GM19025 (cell line): Measurements from ENCODE around the gene RTEL1.
"Not testable (repeated sequence)": the region's sequence is repeated elsewhere in the genome, so short reads cannot be mapped to it uniquely, and the experiment has no call there.

Experiments used
- ATAC-seq: cut with Tn5 transposase; IDR thresholded peaks from one replicate; pipeline ENCODE4 v1.9.1; 2021; ENCODE audit warnings: mild to moderate bottlenecking, low read depth, moderate library complexity; ENCODE audit not compliant: unreplicated experiment

The RTEL1 gene, protein sequence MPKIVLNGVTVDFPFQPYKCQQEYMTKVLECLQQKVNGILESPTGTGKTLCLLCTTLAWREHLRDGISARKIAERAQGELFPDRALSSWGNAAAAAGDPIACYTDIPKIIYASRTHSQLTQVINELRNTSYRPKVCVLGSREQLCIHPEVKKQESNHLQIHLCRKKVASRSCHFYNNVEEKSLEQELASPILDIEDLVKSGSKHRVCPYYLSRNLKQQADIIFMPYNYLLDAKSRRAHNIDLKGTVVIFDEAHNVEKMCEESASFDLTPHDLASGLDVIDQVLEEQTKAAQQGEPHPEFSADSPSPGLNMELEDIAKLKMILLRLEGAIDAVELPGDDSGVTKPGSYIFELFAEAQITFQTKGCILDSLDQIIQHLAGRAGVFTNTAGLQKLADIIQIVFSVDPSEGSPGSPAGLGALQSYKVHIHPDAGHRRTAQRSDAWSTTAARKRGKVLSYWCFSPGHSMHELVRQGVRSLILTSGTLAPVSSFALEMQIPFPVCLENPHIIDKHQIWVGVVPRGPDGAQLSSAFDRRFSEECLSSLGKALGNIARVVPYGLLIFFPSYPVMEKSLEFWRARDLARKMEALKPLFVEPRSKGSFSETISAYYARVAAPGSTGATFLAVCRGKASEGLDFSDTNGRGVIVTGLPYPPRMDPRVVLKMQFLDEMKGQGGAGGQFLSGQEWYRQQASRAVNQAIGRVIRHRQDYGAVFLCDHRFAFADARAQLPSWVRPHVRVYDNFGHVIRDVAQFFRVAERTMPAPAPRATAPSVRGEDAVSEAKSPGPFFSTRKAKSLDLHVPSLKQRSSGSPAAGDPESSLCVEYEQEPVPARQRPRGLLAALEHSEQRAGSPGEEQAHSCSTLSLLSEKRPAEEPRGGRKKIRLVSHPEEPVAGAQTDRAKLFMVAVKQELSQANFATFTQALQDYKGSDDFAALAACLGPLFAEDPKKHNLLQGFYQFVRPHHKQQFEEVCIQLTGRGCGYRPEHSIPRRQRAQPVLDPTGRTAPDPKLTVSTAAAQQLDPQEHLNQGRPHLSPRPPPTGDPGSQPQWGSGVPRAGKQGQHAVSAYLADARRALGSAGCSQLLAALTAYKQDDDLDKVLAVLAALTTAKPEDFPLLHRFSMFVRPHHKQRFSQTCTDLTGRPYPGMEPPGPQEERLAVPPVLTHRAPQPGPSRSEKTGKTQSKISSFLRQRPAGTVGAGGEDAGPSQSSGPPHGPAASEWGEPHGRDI (N-terminal part only)

DNA sequence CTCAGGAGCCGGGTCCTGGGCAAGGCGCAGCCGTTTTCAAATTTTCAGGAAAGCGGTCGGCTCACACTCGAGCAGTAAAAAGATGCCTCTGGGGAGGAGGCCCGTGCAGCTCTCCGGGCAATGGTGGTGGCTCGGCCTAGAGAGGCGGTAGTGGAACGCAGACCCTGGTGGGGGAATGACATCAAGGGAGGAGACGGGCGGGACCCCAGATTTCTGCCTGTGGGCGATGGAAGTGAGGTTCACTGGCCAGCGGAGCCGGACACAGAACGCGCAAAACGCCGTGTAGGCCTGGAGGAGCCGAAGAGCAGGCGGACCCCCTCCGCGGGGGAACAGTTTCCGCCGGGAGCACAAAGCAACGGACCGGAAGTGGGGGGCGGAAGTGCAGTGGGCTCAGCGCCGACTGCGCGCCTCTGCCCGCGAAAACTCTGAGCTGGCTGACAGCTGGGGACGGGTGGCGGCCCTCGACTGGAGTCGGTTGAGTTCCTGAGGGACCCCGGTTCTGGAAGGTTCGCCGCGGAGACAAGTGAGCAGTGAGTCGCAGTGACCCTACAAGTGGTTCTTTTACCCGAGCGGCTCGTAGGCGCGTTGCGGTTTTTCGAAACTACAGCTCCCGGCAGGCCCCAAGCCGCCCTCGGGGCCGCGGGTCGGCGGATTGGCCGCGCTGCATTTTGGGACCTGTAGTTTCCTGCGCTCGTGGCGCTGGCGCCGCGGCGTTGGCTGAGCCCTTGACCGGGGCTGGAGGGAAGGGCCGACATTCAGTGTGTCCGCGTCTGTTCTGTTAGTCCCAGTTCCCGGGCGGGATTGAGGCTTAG lies at the start of gene RTEL1:
RTEL1 (plus strand) TSS at position 376 of the 812 bp plus-strand sequence. CDS start 1,091 bp downstream, outside the sequence.
- peak; percentile 78 for ATAC-seq

DNA sequence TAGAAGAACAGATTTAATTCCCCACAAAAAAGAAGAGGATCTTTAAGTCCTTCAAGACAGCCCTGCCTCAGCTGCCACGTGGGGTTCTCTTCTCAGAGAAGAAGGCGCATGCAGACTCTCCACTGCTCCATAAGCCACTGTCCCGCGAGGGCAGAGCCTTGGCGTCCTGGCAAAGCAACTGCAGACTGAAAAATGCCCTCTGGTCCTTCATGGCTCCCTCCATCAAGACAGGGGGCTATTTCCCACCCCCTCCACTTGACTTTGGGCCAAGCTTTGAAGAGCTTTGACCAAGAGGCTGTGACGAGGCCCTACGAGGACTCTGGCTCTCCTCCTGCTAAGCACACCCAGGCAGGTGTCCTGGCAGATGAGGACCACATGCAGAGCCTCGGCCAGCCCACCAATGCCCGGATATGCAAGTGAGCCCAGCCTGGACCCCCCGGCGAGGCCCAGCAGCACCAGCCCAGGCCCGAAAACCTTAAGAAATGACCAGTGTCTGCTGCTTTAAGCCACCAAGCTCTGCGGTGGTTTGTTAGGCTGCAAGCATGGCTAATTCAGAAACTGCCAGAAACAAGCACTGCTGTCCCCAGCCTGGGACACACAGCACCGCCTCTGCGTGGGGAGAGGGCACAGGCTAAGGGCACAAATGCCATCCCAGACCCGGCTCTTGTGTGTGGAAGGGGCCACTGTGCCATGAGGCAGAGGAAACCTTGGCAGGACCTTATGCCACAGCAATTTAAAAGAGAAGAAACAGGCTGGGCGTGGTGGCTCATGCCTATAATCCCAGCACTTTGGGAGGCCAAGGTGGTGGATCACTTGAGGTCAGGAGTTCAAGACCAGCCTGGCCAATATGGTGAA lies 47.3 kb upstream of the RTEL1 start:
- no peak for ATAC-seq

DNA sequence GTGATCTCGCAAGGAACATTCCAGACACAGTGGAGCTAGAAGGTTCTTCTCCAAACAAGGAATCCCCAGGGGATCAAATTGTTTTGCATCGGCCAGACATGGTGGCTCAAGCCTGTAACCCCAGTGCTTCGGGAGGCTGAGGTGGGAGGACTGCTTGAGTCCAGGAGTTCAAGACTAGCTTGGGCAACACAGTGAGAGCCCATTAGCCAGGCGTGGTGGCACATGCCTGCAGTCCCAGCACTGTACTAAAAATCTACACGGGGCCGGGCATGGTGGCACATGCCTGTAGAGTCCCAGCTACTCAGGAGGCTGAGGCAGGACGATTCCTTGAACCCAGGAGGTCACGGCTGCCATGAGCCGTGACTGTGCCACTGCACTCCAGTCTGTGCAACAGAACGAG lies 46.5 kb upstream of the RTEL1 start:
- ATAC-seq: no peak

DNA sequence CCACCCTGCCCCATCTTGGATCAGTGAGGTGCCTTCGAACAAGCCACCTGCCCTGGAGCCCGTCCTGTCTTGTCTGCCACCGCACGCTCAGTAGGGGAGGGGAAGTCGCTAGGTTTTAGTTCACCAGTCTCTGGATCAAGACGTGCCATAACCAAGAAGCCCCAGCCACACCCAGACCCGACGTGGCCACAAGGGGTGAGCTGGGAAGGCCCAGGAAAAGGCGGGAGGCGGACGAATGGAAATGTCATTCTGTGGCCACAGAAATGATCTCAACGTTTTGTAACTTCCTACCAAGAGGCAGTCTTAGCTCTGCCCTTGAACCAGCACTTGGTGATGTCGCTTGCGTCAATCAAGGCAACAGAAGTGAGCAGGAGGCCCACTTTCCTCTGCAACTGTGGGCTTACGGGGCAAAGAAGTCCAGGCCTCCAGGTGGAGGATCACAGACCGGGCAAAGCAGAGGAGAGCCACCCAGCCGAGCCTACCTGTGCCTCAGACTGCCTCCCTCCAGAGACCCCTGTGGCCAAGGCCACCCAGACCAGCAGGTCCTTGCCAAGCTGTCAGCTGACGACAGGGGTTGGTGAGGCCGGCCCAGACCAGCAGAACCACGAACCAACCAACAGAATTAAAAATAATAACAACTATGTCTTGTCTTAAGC lies 45.7 kb upstream of the RTEL1 start:
- ATAC-seq: no peak

DNA sequence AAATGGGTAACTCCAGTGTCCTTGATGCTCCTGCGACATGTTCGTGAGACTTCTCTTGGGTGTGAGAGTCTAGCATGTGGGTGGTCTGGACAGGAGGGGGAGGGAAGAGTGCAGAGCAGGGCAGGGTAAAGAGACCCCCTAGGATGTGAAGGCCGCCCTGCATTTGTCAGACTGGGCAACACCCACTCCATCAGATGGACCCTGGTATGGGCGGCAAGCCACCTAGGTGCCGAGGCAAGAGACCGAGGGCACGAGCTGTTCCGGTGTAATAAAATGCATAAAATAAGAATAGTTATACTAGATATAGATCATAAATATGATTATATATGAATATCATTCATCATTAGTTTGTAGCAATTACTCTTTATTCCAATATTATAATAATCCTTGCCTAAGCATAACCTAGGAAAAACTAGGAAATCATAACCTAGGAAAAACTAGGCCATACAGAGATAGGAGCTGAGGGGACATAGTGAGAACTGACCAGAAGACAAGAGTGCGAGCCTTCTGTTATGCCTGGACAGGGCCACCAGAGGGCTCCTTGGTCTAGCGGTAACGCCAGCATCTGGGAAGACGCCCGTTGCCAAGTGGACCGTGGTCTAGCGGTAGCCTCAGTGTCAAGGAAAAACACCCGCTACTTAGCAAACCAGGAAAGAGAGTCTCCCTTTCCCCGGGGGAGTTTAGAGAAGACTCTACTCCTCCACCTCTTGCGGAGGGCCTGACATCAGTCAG lies 44.1 kb upstream of the RTEL1 start:
- ATAC-seq: not testable (repeated sequence)

DNA sequence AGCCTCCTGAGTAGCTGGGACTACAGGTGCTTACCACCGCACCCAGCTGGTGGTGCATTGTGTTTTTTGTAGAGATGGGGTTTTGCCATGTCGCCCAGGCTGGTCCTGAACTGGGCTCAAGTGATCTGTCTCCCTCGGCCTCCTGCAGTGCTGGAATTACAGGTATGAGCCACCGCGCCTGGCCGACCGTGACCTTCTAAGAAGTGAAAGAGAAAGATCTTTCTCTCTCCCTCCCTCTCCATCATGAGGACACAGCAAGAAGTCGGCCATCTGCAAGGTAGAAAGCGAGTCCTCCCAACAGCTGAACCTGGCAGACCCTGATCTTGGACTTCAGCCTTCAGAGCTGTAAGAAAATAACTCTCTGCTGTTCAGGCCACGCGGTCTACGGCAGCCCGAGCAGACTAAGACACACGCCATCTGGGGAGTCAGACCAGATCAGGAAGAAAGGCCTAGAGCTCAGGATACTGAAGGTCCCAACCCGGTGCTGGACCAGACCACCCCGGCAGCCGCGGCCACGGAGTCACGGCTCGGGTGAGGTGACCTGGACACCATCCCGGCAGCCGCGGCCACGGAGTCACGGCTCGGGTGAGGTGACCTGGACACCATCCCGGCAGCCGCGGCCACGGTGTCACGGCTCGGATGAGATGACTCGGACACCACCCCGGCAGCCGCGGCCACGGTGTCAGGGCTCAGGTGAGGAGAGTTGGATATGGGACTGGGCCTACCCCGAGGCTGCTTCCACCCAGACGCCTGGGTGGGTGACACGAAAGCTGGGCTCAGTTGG lies 40.8 kb upstream of the RTEL1 start:
- no peak for ATAC-seq

DNA sequence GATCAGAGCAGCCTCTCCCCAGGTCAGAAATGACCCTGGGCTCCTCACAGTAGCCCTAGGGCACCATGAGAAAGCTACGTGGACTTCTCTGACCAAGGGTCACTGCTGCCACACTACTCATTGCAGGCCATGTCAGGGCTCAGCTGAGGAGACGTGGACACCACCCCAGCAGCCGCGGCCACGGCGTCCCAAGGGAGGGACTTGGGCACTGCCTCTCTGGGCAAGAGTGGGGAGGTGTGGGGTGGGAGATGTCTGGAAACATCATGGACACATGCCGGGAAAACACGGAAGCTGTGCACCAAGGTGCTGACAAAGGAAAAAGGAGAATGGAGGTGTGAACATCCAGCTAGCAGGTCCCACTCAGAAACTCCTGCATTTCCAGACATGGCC lies 40.2 kb upstream of the RTEL1 start:
- ATAC-seq: no peak

DNA sequence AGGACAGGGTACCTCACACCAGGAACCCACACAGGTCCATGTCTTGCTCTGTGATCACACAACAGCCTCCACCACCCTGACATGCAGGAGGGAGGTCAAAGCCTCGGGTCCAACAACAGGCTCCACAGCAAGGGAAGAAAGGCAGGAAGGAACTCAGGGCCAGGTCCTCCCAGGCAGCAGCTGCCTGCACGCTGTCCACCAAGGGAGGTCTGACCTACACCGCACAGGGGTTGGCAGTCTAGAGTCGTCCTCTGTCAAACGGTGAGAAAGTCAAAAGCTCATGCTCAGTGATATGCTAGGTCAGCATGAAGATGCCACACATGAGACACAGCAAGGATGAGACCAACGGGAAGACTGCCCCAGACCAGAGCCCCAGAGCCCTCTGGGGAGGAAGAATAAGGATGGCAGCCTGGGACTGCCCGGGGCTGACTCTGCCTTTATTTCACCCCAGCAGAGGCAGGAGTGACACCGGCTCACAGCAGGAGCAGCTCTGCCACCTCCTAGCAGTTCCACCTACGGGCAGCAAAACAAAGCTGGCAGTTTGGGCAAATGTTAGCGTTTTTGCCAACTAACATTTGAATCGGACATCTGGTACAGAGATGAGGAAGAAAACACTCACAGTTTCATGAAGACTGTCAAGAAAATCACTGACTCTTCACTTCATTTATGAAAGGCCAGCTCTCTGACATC lies 39.7 kb upstream of the RTEL1 start:
- no peak for ATAC-seq

DNA sequence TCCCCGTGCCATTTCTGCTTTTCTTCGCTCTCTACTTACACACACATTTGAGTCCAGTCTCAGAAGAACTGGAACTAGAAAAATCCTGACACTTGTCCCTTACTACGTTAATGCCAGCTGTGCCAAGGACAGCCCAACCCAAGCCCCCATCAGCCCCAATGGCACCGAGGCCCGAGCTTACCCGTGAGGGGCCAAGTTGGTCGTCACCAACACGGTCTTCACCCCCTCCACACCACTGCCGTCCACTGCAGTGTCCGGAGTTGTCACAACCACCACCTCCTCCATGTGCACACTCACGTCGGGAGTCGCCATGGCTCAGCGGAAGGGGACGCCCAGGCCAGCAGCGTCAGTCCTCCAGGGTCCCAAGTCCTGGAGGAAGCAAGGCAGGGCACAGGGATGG lies 39.0 kb upstream of the RTEL1 start:
- no peak for ATAC-seq

DNA sequence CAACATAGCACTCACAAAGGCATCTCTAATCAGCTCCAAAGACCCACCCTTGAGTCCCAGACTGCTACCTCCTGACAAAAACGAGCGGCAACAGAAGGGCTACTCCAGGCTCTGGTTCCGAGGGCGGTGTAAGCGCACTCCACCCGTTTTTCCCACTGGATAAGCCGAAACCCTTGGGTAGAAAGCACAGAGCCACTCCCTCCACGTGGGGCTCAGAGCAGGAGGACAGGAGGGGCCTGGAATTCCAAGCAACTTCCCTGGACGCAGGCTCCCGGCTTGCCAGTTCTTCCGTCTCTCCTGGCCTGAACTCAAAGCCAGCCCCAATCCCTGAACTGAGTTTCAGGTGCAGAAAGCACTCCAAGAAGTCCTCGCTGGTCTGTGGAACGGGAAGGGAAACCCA lies 38.6 kb upstream of the RTEL1 start:
- ATAC-seq: no peak

DNA sequence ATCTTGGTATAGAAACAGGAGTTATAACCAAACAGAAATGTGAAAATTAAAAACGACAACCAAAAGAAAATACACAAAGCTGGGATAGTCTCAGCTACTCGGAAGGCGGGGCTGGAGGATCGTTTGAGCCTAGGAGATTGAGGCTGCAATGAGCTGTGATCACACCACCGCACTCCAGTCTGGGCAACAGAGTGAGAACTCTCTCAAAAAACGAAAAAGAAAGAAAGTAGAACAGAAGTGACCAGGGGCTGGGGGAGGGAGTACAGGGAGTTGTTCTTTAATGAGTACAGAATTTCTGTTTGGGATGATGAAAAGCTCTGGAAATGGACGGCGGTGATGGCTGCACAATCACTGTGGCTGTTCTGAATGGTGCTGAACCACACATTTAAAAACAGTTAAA lies 37.1 kb upstream of the RTEL1 start:
- ATAC-seq: no peak

DNA sequence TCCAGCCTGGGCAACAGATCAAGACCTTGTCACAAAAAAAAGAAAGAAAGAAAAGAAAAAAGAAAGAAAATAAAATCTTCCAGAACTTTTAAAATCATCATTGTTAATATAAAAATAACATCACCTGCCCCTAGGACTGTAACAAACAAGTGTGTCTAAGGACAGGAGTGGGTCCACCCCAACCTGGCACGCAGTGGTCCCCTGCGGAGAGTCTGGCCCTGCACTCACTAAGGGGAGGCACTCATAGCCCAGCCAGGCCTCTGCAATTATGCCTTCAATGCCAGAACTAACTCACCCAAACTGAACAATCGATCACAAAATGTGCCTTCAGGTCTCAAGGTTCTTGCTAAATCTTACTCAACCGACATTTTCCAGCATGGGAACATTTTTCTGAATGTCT lies 36.0 kb upstream of the RTEL1 start:
- ATAC-seq: no peak

DNA sequence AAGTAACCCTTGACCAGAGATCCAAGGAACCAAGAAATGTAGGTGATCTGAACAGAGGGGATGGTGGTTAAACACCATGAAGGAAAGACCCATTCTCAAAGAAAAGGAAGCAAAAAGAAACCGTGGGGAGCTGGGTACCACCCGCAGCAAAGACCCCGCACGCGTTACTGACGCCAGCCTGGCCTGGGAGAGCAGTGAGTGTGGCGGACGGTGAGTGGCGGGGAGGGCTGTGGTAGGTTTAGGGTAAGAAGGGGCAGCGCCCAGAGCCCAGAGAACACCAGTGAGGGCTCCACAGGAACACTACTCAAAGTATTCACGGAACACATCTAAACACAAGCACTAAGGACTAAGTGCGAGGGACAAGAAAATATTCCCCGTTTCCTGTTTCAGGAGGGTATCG lies 35.4 kb upstream of the RTEL1 start:
- no peak for ATAC-seq

DNA sequence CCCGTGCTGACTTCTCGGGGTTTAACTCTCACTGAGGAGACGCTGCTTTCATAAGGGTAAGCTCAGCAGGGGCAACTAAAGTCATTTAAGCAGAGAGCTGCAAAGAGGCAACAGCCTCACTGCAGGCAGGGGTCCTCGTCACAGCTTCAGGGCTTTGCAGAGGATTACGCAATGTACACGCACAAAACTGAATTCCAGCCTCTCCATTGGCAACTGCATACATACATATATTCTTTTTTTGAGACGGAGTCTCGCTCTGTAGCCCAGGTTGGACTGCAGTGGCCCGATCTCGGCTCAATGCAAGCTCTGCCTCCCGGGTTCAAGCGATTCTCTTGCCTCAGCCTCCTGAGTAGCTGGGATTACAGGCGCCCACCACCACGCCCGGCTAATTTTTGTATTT lies 33.6 kb upstream of the RTEL1 start:
- no peak for ATAC-seq

DNA sequence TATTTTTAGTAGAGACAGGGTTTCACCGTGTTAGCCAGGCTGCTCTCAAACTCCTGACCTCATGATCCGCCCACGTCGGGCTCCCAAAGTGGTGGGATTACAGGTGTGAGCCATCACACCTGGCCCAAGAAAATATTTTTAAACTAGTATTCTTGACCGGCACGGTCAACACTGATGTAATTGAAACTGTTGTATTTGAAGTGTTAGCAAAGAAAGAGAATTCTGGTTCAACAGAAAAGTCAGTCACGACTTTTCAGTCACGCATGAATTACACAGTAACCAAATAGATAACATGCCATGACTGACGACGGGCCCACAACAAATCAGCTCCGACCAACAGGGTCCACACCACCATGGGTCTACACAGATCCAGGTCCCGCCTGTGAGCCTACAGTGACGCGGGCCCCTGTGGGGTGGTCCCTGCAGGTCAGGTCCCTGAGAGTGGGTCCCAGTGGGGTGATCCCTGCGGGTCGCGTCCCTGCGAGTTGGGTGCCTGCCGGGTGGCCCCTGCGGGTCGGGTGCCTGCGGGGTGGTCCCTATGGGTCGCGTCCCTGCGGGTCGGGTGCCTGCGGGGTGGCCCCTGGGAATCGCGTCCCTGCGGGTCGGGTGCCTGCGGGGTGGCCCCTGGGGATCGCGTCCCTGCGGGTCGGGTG lies 32.2 kb upstream of the RTEL1 start:
- no peak for ATAC-seq

DNA sequence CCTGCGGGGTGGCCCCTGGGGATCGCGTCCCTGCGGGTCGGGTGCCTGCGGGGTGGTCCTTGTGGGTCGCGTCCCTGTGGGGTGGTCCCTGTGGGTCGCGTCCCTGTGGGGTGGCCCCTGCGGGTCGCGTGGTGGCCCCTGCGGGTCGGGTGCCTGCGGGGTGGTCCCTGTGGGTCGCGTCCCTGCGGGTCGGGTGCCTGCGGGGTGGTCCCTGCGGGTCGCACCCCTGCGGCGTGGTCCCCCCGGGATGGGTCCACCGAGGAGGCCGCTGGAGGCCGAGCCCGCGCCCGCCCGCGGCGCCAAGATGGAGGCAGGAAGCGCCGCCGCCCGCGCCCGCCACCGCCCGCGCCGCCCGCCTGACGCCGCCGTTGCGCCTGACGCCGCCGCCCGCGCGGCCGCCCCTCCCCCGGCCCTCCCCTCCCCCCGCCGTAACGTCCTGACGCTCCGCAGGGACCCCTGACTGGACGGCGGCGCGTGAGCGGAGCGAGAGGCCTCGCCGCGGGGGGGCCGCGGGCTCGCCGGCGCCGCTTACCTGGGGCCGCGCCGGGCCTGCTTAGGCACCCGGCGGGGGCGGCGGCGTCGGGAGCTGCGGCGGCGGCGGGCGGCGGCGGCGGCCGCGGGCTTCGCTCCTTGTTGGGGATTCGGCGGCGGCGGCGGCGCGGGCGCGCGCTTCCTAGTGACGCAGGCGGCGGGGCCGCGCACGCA lies 31.5 kb upstream of the RTEL1 start, which contains the start of gene GMEB2:
GMEB2 (minus strand) TSS at position 678 of the 705 bp plus-strand sequence. CDS start 7,704 bp downstream, outside the sequence.
- peak; percentile 55 for ATAC-seq
